Brain pericyte (primary cell): ENCODE results near the gene PMF1.
"Not testable (repeated sequence)": the region's sequence is repeated elsewhere in the genome, so short reads cannot be mapped to it uniquely, and the experiment has no call there.

ENCODE experiments used
- DNase-seq: peaks from one replicate; pipeline ENCODE4 v3.0.0-alpha.2; 2012; ENCODE audit warnings: low read depth, low spot score

Gene PMF1

DNA sequence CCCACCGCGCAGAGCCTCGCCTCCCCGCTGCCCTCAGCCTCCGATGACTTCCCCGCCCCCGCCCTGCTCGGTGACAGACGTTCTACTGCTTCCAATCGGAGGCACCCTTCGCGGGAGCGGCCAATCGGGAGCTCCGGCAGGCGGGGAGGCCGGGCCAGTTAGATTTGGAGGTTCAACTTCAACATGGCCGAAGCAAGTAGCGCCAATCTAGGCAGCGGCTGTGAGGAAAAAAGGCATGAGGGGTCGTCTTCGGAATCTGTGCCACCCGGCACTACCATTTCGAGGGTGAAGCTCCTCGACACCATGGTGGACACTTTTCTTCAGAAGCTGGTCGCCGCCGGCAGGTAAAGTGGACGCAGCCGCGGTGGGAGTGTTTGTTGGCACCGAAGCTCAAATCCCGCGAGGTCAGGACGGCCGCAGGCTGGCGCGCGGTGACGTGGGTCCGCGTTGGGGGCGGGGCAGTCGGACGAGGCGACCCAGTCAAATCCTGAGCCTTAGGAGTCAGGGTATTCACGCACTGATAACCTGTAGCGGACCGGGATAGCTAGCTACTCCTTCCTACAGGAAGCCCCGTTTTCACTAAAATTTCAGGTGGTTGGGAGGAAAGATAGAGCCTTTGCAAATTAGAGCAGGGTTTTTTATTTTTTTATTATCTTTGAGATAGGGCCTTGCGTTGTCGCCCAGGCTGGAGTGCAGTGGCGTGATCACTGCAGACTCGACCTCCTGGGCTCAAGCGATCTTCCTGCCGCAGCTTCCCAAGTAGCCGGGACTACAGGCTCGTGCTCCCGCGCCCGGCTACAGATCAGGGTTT, at the start of gene PMF1:
TSS of gene PMF1 (plus strand) at position 175 of the 811 bp plus-strand sequence. CDS start at position 184, 9 bp downstream.
- peak; percentile 91 for DNase-seq

DNA sequence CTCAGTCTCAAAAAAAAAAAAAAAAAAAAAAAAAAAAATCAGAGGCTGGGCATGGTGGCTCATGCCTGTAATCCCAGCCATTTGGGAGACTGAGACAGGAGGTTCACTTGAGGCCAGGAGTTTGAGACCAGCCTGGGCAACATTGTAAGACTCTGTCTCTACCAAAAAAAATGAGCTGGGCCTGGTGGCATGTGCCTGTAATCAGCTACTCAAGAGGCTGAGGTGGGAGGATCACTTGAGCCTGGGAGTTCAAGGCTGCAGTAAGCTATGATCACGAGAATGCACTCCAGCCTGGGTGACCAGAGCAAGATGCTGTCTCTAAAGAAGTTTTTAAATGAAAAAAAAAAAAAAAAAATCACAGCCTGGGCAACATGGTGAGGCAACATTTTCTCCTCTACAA, 49.1 kb upstream of the PMF1 start:
- DNase-seq: no peak

DNA sequence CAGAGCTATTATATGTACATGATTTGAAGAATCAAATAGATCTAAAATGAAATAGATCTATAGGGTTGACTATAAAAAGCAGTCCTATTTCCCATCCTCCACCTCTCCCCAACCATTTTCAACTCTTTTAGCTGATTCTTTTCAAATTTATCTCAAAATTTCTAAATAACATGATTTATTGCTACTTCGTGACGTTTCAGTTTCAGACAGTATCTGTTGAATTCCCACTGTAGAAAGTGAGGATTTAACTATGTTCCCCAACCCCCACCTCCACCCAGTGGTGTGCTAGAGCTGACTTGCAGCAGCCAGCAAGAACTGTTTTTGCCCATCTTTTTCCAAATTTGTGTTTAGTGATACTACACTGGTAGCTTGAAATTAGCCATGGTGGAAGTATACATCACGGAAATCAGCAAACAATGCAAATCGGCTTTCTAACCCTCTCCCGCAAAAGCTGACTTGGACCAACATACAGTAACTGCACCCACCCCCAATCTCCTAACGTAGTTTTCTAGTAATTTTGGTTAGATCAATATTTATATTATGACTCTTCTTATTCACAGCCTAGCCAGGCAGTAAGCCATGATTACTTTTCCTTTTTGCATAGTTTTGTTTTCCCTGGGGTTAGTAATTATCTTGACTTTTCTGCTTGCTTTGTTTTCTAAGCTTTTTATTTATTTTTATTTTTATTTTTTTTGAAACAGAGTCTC, 48.5 kb upstream of the PMF1 start:
- no peak for DNase-seq

- DNase-seq: no peak
Observed at GRCh38 chr1:156165083-156165482, 47.7 kb upstream of the PMF1 start.

- DNase-seq: no peak
Observed at GRCh38 chr1:156167536-156167935, 45.3 kb upstream of the PMF1 start.

DNA sequence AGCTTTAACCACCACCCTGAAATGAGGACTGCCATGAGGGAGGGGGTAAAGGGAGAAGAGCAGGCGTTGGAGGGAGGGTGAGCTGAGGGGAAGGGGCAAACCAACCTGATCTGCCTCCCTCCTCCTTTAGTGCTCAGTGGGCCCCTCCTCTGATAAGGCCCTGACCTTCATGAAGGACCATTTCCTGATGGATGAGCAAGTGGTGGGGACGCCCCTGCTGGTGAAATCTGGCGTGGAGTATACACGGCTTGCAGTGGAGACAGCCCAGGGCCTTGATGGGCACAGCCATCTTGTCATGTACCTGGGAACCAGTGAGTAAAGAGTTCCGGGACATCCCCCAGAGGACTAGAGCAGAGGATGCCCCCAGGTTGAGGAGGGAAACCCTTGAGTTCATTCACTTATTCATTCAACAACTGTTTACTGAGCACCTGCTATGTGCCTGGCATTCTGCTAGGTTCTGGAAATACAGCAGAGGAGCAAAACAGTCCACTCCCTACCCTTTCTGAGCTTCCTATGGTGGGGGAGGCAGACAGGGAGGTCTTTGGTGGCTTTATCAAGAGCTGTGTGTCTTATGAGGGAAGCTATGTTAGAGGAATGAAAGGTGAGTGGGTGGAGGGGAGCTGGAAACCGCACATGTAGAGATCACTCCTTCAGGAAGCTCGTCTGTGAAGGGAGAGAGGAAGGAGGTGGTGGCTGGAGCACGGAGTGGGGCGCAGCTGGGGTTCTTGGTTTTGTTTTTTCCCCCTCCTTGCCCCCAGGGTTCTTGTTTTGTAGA, 39.9 kb upstream of the PMF1 start:
- no peak for DNase-seq

- DNase-seq: no peak
Observed at GRCh38 chr1:156176610-156177210, 36.1 kb upstream of the PMF1 start.

DNA sequence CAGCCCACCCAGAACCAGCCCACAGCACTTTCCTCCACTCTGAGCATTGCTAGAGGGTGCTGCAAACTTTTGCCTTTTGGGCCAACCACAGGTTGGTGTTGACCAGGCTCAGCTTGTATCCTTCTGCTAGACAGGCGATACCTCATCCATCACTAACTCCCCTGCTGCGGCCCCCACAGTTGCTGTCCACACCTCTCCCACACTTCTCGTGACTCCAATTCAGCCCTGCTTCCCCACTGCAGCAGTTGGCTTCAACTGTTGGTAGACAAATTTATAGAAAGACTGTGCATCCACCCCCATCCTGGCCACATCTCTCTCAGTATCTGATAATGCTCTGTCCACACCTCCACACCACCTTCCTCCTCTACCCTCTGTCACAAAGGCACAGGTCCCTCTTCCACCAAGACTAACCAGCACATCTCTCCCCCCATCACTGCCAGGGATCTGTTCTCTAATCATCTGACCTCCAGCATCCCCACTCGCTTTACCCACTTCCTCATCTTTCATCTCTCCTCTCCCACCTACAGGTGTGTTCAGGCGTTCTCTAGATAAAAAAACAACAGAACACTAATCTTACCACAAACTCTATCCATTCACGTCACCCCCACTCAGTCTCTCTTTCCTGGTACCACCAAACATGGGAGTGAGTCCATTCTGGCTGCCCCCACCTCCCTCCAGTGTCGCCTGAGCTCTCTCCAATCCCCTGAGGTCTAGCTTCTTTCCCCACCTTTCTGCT, 34.7 kb upstream of the PMF1 start:
- no peak for DNase-seq

- DNase-seq: no peak
Observed at GRCh38 chr1:156180471-156180870, 32.3 kb upstream of the PMF1 start.

GRCh38 chr1:156181391-156181924, 31.3 kb upstream of the PMF1 start:
- not testable (repeated sequence) for DNase-seq

DNA sequence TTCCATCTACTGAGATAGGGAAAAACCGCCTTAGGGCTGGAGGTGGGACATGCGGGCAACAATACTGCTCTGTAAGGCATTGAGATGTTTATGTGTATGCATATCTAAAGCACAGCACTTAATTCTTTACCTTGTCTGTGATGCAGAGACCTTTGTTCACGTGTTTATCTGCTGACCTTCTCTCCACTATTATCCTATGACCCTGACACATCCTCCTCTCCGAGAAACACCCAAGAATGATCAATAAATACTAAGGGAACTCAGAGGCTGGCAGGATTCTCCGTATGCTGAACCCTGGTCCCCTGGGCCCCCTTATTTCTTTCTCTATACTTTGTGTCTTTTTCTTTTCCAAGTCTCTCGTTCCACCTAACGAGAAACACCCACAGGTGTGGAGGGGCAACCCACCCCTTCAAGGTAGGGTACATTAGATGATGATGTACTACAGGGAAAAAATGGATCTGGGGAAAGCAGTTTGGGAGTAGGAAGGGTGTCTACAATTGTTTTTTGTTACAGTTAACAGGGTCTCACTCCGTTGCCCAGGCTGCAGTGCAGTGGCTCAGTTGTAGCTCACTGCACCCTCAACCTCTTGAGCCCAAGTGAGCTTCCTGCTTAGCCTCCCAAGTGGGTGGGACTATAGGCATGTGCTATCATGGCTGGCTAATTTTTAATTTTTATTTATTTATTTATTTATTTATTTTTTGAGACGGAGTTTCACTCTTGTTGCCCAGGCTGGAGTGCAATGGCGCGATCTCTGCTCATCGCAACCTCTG, 30.6 kb upstream of the PMF1 start:
- not testable (repeated sequence) for DNase-seq

- DNase-seq: not testable (repeated sequence)
Observed at GRCh38 chr1:156186347-156187177, 26.2 kb upstream of the PMF1 start.

- DNase-seq: not testable (repeated sequence)
Observed at GRCh38 chr1:156190265-156190664, 22.5 kb upstream of the PMF1 start.

GRCh38 chr1:156191292-156191964, 21.4 kb upstream of the PMF1 start:
- DNase-seq: no peak

DNA sequence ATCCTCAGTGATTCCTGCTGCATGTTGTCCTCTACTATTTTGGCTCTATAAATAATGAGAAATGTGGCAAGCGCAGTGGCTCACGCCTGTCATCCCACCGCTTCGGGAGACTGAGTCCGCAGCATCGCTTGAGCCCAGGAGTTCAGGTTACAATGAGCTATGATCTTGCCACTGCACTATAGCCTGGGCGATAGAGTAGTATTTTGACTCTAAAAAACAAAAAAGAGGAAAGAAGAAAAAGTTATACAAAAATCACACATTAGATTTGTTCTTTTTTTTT, 19.7 kb upstream of the PMF1 start:
- DNase-seq: no peak

GRCh38 chr1:156193488-156194299, 19.1 kb upstream of the PMF1 start, which contains the start of gene SLC25A44:
Gene SLC25A44 (plus strand): TSS chr1:156194104. CDS start chr1:156199848, 5,744 bp downstream.
- peak; percentile 99 for DNase-seq

DNA sequence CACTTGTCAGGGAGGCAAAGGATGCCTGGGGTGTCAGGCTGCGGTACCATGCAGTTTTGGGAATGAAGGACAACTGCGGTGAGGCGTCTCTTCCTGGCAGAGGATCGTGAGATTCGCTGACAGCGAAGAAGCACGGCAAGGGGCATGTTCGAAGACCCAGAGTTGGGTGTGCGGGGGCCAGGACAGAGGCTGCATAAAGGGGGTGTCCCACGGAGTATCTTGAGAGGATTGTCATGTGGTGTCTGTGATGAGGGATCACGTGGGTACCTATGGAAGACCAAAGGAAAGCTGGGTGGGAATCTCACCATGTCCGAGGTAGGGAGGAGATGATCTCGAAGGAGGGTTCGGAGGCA, 18.5 kb upstream of the PMF1 start:
- DNase-seq: no peak

GRCh38 chr1:156195853-156196252, 17.0 kb upstream of the PMF1 start:
- no peak for DNase-seq
